SH-SY5Y (cell line): ENCODE measurements around the gene OSTF1.

Experiments
- GATA2 ChIP-seq: IDR thresholded peaks from 2 replicates; pipeline ENCODE4 v1.6.1; 2011; ENCODE audit warnings: mild to moderate bottlenecking, low read depth, low read length
- GATA3 ChIP-seq: IDR thresholded peaks from 2 replicates; pipeline ENCODE4 v1.6.1; 2011; ENCODE audit warnings: low read depth, mild to moderate bottlenecking, low read length, moderate library complexity

GRCh38 chr9:75092766-75093165 lies 4.5 kb downstream of the OSTF1 start:
- TF ChIP-seq GATA2 (no peak), GATA3 (no peak)
